ENCODE measurements around the gene CYTIP.

- TF ChIP-seq, protein P1, sequence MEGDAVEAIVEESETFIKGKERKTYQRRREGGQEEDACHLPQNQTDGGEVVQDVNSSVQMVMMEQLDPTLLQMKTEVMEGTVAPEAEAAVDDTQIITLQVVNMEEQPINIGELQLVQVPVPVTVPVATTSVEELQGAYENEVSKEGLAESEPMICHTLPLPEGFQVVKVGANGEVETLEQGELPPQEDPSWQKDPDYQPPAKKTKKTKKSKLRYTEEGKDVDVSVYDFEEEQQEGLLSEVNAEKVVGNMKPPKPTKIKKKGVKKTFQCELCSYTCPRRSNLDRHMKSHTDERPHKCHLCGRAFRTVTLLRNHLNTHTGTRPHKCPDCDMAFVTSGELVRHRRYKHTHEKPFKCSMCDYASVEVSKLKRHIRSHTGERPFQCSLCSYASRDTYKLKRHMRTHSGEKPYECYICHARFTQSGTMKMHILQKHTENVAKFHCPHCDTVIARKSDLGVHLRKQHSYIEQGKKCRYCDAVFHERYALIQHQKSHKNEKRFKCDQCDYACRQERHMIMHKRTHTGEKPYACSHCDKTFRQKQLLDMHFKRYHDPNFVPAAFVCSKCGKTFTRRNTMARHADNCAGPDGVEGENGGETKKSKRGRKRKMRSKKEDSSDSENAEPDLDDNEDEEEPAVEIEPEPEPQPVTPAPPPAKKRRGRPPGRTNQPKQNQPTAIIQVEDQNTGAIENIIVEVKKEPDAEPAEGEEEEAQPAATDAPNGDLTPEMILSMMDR (IDR thresholded peaks at IDR 0.05), result no peak
- TF ChIP-seq POLR2A (IDR thresholded peaks at IDR 0.05), result no peak
These were observed 12.7 kb downstream of the CYTIP start for GRCh38 chr2:157431176-157431575.

All from lower leg skin (tissue), 3 donors.